ENCODE data around the gene ZMYND8.
"Not testable (repeated sequence)": the region's sequence is repeated elsewhere in the genome, so short reads cannot be mapped to it uniquely, and the experiment has no call there.

Gene ZMYND8

DNA sequence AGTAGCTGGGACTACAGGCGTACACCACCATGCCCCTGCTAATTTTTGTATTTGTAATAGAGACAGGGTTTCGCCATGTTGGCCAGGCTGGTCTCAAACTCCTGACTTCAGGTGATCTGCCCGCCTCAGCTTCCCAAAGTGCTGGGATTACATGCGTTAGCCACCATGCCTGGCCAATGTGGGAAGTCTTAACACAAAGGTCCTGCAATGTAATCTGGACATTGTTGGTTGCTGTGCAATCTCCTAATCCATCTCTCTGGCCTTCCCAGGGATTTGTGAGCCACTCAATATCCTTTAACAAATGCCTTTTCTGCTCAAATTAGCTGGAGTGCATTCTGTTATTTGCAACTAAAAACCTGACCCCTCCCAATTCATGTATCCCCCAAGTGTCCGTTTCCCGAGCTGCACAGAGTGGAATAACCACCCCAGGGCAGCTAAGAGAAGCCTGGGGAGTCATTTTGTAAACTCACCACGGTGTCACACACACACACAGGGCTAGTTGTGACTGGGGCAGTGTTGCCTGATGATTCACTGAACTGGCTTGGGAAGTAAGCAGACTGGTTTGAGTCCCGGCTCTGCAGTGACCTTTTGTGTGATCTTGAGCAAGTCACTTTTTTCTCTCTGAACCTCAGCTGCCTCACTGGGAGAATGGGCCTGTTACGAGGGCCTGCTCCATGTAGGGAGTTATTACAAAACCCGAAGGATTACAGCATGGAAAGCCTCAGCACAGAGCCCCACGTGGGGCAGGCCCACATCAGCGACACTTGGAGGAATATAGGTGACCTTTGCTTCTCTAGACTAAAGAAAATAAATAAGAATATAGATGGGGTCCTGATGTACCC lies 152.3 kb downstream of the ZMYND8 start:
- DNase-seq (ENCODE audit: low spot score), result no peak

GRCh38 chr20:47202733-47203667 lies 153.5 kb downstream of the ZMYND8 start:
- DNase-seq (ENCODE audit: low spot score), result no peak

- DNase-seq (ENCODE audit: low spot score), result no peak
Measured at GRCh38 chr20:47201074-47201730, 155.3 kb downstream of the ZMYND8 start.

- no peak for DNase-seq (ENCODE audit: low spot score)
Measured at GRCh38 chr20:47198996-47199552, 157.4 kb downstream of the ZMYND8 start.

DNA sequence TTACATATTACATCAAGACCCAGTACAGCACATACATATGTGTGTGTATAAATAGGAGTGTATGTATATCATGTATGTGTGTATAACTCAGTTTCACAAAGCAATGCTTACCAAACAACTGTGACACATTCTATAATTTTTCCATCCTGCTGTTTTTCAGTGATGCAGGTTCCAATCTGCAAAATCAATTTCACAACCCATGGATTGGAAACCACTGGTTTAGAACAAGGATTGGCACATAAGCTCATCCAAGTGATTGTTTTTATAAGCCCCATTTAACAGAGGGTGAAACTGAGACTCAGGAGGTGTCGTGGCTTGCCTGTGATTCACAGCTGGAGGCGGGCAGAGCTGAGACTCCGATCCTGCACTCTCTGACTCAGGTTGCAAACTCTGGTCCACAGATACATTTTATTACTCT lies 158.2 kb downstream of the ZMYND8 start:
- no peak for DNase-seq (ENCODE audit: low spot score)

DNA sequence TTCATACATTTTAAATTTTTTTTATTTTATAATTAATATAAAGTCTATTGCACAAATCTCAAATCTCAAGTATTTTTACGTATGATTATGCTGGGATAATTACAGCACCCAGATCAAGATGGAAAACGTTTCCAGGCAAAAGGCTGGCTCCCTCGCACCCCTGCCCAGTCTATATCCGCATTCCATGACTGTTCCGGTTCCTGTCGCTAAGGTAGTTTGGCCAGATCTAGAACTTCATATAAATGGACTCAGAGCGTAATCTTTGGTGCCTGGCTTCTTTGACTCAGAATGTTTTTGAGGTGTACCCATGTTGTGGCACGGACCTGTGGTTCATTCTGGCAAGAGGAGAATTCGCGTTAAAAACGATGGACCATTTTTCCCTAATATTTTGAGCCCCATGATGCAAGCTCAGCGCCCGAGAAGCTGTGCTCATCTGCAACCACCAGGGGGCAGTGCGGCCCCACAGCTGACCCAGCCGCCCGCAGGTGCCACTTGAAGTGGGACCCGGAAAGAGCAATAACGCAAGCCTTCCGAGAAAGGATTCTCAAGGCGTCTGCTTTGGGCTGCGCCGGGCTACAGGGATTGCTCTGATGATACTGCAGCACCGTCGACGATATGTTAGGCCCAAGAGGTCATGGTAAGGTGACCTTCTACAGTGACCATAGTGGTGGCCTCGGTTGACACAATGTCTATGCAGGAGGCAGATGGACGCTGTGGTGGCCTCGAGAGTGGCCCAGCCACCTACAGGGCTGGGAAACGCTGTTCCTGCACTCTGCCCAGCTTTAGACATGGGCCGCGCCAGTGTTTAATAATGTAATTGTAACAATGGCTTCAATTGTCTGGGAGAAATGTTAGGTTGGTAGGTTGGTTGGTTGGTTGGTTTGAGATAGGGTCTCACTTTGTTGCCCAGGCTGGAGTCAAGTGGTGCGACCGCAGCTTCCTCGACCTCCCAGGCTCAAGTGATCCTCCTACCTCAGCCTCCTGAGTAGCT lies 160.1 kb downstream of the ZMYND8 start:
- peak; percentile 88 for DNase-seq (ENCODE audit: low spot score)

DNA sequence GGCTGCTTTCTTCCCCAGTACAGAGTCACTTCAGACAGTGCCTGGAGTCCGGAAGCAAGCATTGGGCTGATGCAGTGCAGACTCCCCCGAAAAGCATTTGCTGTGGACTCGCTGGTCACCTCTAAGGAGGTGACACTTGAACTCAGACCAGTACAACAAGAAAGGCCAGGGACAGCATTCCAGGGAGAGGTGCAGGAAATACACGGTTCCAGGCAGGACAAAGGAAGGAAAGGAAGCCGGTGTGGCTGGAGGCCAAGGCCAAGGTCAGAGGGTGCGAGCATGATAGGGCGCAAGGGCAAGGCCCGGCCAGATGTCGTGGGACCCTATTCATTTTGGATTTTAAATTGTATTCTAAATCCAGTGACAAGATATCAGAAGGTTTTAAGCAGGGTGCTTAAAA lies 160.9 kb downstream of the ZMYND8 start:
- no peak for DNase-seq (ENCODE audit: low spot score)

DNA sequence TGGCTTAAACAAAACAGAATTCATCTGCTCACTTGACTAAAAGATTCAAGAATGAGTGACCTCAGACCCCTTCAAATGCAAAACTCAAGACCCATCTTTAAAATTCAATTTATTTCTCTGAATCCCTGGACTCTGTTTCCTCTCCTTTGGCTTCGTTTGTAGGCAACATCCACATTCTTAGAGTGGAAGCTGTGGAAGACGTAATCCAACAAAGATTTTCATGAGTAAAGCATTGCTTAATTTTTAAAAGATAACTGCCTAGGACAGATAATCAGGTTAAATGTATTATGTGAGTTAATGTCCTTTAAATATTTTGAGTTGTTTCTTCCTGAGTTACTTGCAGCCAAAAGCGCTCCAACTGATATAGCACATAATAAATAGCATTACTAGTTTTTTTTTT lies 164.5 kb downstream of the ZMYND8 start:
- DNase-seq (ENCODE audit: low spot score), result no peak

DNA sequence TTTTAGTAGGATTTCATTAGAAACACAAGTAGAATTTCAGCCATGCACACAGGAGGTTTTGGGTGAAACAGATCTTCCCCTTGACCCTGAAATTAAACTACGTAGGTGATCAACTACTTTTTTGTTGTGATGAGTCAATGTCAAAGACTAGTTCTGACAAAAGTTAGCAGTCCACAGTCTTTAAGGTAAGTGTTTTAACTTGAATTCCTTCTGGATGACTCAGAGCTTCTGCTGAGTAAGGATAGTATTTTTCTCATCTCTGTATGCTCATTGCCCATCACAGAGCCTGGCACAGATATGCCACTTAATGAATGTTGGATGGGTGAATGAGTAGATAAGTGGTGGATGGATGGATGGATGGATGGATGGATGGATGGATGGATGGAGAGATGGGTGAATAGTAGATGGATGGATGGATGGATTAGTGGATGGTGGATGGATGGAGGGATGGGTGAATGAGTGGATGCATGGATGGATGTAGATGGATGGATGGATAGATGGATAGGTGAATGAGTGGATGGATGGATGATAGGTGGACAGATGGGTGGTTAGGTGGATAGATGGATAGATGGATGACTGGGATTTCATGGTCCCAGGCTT lies 165.3 kb downstream of the ZMYND8 start:
- DNase-seq (ENCODE audit: low spot score), result no peak

DNA sequence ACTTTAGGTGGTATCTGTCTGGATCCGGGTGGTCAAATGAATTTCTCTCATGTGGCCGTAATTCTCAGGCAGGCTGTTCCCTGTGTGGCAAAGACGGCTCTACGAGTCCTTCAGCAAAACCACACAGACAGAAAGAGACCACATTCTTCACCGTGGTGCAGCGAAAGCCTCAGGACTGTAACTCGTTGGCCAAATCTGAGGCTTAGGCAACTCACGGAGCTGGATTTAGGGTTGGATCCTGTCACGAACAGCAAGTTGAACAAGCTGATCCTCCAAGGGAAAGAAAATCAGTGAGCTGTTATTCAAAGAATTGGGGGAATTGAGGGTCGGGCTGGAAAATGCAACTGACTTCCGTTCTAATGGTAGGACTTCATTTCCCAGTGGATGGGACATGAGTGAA lies 167.4 kb downstream of the ZMYND8 start:
- no peak for DNase-seq (ENCODE audit: low spot score)

GRCh38 chr20:47188540-47188939 lies 168.0 kb downstream of the ZMYND8 start:
- DNase-seq (ENCODE audit: low spot score), result no peak

DNA sequence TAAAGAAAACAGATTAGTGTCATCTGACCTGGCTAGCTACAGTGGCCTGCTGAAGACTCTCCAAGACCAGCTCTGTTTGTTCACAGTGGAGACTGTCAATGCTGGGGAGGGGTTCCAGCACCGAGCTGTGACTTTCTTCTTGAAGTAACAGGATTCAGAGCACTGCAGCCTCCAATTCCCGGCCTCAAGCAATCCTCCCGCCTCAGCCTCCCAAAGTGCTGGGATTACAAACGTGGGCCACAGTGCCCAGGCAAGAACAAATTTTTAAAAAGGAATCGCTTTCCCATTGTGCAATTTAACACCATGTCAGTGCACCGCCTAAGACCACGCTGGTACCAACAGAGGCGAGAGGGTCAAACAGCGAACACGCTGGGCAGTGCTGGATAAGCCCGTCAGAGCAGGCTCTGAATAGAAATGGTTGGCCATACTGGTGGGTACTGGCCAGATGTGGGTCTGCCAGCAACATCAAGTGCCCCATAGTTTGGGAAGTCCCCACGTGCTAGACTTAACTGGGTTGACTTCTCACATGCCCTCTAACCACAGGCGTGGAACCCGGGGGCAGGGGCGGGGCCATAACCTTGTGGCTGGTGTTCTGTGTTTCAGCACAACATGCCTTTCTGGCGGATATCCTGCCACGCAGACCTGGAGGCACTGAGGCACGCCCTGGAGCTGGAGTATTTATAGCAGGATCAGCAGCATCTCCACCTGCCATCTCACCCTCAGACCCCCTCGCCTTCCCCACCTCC lies 168.9 kb downstream of the ZMYND8 start:
- no peak for DNase-seq (ENCODE audit: low spot score)

GRCh38 chr20:47183367-47183766 lies 173.1 kb downstream of the ZMYND8 start:
- DNase-seq (ENCODE audit: low spot score), result no peak

- DNase-seq (ENCODE audit: low spot score), result peak; percentile 80
Measured at GRCh38 chr20:47181056-47181862, 175.2 kb downstream of the ZMYND8 start.

DNA sequence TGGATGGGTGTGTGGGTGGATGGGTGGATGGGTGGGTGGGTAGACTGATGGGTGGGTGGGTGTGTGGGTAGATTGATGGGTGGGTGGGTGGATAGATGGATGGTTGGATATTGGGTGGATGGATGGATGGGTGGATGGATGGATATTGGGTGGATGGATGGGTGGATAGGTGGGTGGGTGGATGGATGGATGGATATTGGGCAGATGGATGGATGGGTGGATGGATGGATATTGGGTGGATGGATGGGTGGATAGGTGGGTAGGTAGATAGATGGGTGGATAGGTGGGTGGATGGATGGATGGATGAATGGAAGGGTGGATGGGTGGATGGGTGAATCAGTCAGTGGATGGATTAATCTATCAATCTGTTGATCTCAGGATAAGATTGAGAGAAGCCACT lies 177.2 kb downstream of the ZMYND8 start:
- DNase-seq (ENCODE audit: low spot score), result no peak

GRCh38 chr20:47178851-47179250 lies 177.6 kb downstream of the ZMYND8 start:
- no peak for DNase-seq (ENCODE audit: low spot score)

DNA sequence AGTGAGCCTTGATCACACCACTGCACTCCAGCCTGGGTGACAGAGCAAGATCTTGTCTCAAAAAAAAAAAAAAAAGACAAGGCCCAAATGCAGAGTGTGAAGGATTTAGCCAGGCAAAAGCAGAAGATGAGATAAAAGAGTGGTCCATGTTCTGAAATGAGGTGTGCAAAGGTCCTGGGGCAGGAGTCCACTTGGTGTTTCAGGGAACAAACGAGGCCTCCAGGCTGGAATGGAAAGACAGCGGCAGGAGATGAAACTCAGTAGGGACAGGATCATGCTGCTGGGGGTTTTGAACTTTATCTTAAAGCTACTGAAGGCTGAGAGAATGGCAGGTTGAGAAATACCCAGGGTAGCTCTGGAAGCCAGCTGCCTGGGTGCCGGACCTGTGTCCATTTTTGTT lies 178.2 kb downstream of the ZMYND8 start:
- DNase-seq (ENCODE audit: low spot score), result no peak

GRCh38 chr20:47176217-47176616 lies 180.3 kb downstream of the ZMYND8 start:
- not testable (repeated sequence) for DNase-seq (ENCODE audit: low spot score)

DNA sequence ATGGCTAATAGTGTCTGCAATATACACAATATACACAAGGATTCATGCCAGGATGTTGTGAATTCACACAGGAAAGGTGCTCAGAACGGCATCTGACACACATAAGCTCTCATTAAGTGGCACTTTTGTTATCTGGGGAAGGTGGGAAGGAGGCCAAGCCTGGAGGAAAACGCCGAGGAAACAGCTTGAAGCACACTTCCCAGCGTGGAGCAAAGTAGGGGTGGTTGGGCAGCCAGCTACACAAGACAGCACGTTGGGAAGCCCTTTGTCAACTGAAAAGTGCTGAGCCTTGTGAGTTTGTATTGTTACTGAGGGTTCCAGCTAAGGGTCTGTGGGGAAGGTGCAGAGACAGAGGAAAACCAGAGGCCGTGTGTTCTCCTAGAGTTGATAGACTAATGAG lies 181.0 kb downstream of the ZMYND8 start:
- no peak for DNase-seq (ENCODE audit: low spot score)

Data from iPS-NIHi11 (cell line).